ENCODE results near the gene SDSL. TPM values are rescaled to one million over a fixed set of nuclear protein-coding genes. Genes with fewer than 3 reads are reported as not detected.

Gene SDSL
- total RNA-seq: 10 to 100 TPM in 1 of 2 donors, 1 to 10 TPM in 1; 5.0 to 10.7 TPM

DNA sequence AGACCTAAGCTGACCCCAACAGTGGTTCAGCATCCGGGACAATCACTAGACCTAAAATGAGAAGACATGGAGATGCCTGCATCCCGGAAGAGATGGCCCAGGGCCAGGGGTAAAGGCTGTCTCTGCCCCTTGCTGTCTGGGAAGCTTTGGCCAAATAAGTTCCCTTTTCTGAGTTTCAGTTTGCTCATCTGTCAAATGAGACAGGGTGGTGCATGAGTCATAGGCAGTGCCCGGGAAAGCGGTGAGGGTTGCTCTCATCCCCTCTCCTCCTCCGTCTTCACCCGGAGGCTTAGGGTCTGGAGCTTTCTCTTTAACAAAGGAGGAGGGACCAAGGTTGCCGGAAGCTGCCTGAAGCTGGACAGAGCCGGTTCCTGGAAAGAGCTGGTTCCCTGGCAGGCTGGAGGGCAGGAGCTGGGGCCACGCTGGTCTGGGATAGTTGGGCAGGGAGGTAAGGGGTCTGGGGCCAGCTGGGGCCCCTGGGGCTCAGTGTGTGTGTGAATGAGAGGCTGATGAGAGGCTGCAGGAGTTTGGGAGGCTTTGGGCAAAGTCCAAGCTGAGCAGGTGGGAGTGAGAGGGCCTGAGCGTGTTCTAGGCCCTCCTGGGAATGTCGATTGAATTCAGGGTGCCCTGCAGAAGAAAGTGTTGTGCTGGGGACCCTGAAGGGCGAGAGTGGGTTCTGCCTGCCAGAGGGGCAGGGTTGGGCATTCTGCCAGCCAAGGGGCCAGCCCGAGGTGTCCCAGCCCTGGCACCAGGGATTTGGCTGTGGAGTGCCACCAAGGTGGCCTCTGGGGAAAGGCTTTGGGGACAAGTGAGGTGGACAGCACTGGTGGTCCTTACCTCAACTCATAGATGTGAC lies at the start of gene SDSL:
TSS of gene SDSL (plus strand) at position 351 of the 856 bp plus-strand sequence. CDS start 5,603 bp downstream, outside the sequence.

DNA sequence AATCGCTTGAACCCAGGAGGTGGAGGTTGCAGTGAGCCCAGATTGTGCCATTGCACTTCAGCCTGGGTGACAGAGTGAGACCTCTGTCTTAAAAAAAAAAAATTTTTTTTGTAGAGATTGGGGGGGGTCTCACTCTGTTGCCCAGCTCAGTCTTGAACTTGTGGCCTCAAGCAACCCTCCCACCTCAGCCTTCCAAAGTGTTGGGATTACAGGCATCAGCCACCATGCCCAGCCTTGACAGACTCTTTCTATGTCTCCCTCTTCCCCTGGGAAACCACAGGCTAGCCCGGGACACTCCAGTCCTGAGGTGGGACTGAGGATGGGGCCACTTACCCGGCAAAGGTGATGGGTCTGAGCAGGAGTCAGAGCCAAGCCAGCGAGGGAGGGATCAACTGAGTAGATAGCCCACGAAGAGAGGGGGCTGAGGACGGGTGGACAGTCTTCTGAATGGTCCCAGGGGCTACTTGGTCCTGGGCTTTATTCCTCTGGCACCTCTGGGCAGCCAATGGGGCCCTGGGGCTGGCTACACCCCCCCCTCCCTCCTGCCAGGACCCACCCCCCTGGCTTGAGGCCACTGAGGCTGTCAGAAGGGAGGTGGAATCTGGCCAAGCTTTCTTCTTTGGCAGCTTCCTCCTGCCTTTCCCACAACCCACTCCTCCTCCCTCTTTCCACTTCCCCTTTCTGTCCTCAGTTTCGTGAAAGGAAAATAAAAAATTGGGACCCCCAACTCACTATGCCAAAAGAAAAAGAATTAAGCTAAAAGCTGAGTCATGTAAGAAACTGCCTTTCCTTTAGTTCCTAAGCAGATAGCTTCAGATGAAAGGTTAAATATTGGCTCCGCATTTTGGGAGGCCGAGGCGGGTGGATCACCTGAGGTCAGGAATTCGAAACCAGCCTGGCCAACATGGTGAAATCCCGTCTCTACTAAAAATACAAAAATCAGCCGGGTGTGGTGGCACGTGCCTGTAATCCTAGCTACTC lies 18.5 kb upstream of the SDSL start, which contains the start of gene SDS:
TSS of gene SDS (minus strand) at position 453 of the 981 bp plus-strand sequence. CDS start 4,179 bp downstream, outside the sequence.

DNA sequence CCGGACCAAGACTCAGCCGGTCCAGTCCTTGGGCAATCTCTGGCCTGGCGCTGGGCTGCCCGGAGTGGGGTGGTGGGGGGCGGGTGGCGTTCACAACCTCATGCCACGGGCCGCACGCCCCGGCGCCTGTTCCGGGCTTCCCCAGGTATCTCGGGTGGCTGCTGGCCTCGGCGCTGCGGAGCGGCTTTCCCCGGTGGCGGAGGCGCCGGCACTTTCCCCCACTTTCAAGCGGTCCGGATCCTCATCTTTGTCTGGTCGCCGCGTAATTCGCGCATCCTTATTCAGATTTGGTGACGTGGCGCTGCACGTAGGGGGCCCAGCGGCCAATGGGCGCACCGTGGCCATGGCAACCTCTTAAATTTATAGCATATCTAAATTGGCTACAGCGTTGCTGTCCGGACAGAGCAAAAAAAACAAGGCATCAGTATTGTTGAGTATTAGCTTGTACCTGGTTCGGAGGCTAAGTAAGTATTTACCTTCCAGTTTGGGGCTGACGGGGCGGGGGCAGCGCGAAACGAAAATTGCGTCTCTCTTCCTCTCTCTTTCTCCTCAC lies 49.5 kb downstream of the SDSL start, which contains the start of gene LHX5:
TSS of gene LHX5 (minus strand) at position 253 of the 553 bp plus-strand sequence. CDS start 373 bp downstream, outside the sequence.

Other genes starting within 250 kb of the SDSL start
- gene DDX54, start 236.9 kb upstream of the SDSL start, total RNA-seq: 10 to 100 TPM; 33.4 to 48.0 TPM
- gene RITA1, start 236.7 kb upstream of the SDSL start, total RNA-seq: 10 to 100 TPM; 22.0 to 30.0 TPM
- 10 to 100 TPM; 11.4 to 16.0 TPM for gene TPCN1, start 200.9 kb upstream of the SDSL start, total RNA-seq
- gene SLC8B1, start 87.3 kb upstream of the SDSL start, total RNA-seq: 10 to 100 TPM; 10.7 to 12.0 TPM
- gene PLBD2, start 63.8 kb upstream of the SDSL start, total RNA-seq: 10 to 100 TPM; 44.0 to 60.6 TPM
- not detected for gene SDS, start 18.5 kb upstream of the SDSL start, total RNA-seq
- gene LHX5, start 49.5 kb downstream of the SDSL start, total RNA-seq: not detected